Fibroblast of lung (primary cell): Measurements from ENCODE around the gene CORO7. TPM values are rescaled to one million over a fixed set of nuclear protein-coding genes. Genes with fewer than 3 reads are reported as not detected.

Experiments
- DNase-seq, 2 donors: peaks; one replicate each; pipeline versions ENCODE4 v3.0.0 to v3.0.0-alpha.2; 2010; ENCODE audit warnings: low read depth in 2 of 2
- H2AFZ ChIP-seq: 2 replicates; pipeline ENCODE4 v1.5.1; 2012; ENCODE audit warnings: low read length, control low read depth, inconsistent platforms
- H3K27ac ChIP-seq: 2 replicates; pipeline ENCODE4 v1.5.1; 2011; ENCODE audit warnings: low read length, control low read depth; ENCODE audit not compliant: insufficient read depth
- H3K27me3 ChIP-seq: 2 replicates; pipeline ENCODE4 v1.5.1; 2011; ENCODE audit warnings: mild to moderate bottlenecking, low read length; ENCODE audit not compliant: control insufficient read depth, insufficient read depth
- H3K36me3 ChIP-seq: 2 replicates; pipeline ENCODE4 v1.5.1; 2011; ENCODE audit warnings: low read length; ENCODE audit not compliant: control insufficient read depth, insufficient read depth
- H3K4me1 ChIP-seq: 2 replicates; pipeline ENCODE4 v1.5.1; 2011; ENCODE audit warnings: low read length; ENCODE audit not compliant: control insufficient read depth, insufficient read depth; ENCODE audit errors: extremely low read depth
- H3K4me2 ChIP-seq: 2 replicates; pipeline ENCODE4 v1.5.1; 2011; ENCODE audit warnings: low read length, control low read depth; ENCODE audit not compliant: insufficient read depth; ENCODE audit errors: extremely low read depth
- H3K4me3 ChIP-seq, 4 experiments: fragments of 200-600 bp in 1 of 4; sonication (generic) in 1 of 4; replicated peaks in 1 of 4; 2 replicates each; pipeline ENCODE4 v1.5.1; 2011 to 2016; ENCODE audit warnings: low read length in 4 of 4, low read depth in 3 of 4, mild to moderate bottlenecking in 3 of 4, control low read depth in 2 of 4, inconsistent platforms in 1 of 4, mixed read lengths in 1 of 4; ENCODE audit not compliant: insufficient read depth in 1 of 4; ENCODE audit errors: control extremely low read depth in 1 of 4
- H3K79me2 ChIP-seq: 2 replicates; pipeline ENCODE4 v1.5.1; 2012; ENCODE audit warnings: mild to moderate bottlenecking, low read length, inconsistent platforms; ENCODE audit not compliant: control insufficient read depth, insufficient read depth
- H3K9ac ChIP-seq: 2 replicates; pipeline ENCODE4 v1.5.1; 2011; ENCODE audit warnings: mild to moderate bottlenecking, low read length, control low read depth; ENCODE audit not compliant: insufficient read depth
- H3K9me3 ChIP-seq: 2 replicates; pipeline ENCODE4 v1.5.1; 2012; ENCODE audit warnings: low read depth, low read length; ENCODE audit not compliant: control insufficient read depth, insufficient read depth
- H4K20me1 ChIP-seq: 2 replicates; pipeline ENCODE4 v1.5.1; 2011; ENCODE audit warnings: low read length; ENCODE audit not compliant: control insufficient read depth, insufficient read depth; ENCODE audit errors: extremely low read depth
- EZH2 ChIP-seq: IDR thresholded peaks from 2 replicates; pipeline ENCODE4 v1.5.1; 2012; ENCODE audit warnings: low read length, control low read depth, mild to moderate bottlenecking; ENCODE audit errors: missing control alignments
- polyA plus RNA-seq, 2 donors: library from polyadenylated mRNA; depleted of rRNA in 1 of 2; stranded (reverse) in 1 of 2; unstranded in 1 of 2; fragments of >200 nt; gene quantifications; 2 replicates each; pipeline ENCODE4 v1.2.1, GENCODE V29; 2011 to 2012; ENCODE audit warnings: missing spikeins in 1 of 2
- total RNA-seq: library from RNA; depleted of rRNA; stranded (reverse); fragments of >200 nt; gene quantifications from 2 replicates; pipeline ENCODE4 v1.2.1, GENCODE V29; 2014
- TF ChIP-seq, protein P1 (sequence below), 2 donors: IDR thresholded peaks in 1 of 2; conservative IDR thresholded peaks in 1 of 2; 1 replicate in 1 of 2; 2 replicates in 1 of 2; pipeline ENCODE4 v1.5.1; 2011 to 2012; ENCODE audit warnings: low read length in 2 of 2, control low read depth in 1 of 2, inconsistent platforms in 1 of 2, low read depth in 1 of 2, mild to moderate bottlenecking in 1 of 2

Gene CORO7
- total and polyA plus RNA-seq, 2 donors (not counting 1 experiment from before 2014, with no cell fraction given), result 6.1 to 11.1 TPM

DNA sequence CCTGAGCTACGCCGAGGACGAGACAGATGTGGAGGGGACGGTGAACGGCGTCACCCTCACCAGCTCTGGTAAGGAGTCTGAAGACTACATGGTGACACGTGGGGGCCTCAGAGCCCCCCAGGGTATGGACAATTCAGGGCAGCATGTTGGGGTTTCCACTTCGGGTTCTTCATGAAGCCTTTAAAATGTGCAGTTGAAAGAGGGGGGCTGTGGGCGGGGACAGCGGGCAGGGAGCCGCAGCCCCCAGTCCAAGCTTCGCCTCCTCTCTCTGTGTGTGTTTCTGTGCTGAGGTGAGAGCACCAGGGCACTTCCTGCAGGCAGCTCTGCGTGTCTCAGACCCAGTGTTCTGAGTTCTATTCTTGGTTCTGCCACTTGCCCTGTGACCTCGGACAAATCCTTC, 34.0 kb upstream of the CORO7 start:
- Histone ChIP-seq H2AFZ (no peak overlapping the region), H3K4me2 (no peak overlapping the region), H3K9ac (no peak overlapping the region), H3K4me3 (no peak overlapping the region), H3K9me3 (no peaks in the 10 kb centered on the region), H4K20me1 (no peaks in the 10 kb centered on the region), H3K27me3 (no peaks in the 10 kb centered on the region), H3K36me3 (peaks cover 25% of the 10 kb centered on the region), H3K27ac (no peak overlapping the region), H3K4me1 (no peaks in the 10 kb centered on the region), H3K79me2 (no peaks in the 10 kb centered on the region)
- TF ChIP-seq, protein P1, sequence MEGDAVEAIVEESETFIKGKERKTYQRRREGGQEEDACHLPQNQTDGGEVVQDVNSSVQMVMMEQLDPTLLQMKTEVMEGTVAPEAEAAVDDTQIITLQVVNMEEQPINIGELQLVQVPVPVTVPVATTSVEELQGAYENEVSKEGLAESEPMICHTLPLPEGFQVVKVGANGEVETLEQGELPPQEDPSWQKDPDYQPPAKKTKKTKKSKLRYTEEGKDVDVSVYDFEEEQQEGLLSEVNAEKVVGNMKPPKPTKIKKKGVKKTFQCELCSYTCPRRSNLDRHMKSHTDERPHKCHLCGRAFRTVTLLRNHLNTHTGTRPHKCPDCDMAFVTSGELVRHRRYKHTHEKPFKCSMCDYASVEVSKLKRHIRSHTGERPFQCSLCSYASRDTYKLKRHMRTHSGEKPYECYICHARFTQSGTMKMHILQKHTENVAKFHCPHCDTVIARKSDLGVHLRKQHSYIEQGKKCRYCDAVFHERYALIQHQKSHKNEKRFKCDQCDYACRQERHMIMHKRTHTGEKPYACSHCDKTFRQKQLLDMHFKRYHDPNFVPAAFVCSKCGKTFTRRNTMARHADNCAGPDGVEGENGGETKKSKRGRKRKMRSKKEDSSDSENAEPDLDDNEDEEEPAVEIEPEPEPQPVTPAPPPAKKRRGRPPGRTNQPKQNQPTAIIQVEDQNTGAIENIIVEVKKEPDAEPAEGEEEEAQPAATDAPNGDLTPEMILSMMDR (conservative IDR thresholded peaks at IDR 0.05 in 1 of 2, IDR thresholded peaks at IDR 0.05 in 1 of 2; ENCODE audit: low read depth in 1 of 2, low read length in 2 of 2), result no peak
- TF ChIP-seq EZH2, result no peak
- no peak for DNase-seq

DNA sequence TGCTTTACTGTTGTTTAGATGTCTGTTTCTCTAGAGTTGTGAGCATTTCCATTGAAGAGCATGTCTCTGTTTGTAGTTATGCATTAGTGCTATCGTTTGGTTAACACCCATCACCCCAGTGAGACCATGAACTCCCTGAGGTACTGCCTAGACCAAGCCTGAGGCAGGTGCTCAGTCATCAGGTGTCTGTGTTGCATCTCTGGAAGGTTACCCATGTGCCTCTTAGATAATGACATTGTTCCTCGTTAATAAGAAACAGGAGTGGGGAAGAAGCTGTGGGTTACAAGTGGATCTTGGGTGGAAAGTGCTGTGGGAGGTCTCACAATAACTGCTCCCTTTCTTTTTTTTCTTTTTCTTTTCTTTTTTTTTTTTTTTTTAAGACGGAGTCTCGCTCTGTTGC, 27.6 kb upstream of the CORO7 start:
- Histone ChIP-seq H3K4me3 (no peak overlapping the region), H3K9ac (no peak overlapping the region), H3K27me3 (no peaks in the 10 kb centered on the region), H2AFZ (no peak overlapping the region), H3K79me2 (no peaks in the 10 kb centered on the region), H3K27ac (no peak overlapping the region), H3K36me3 (peaks cover 35% of the 10 kb centered on the region), H4K20me1 (no peaks in the 10 kb centered on the region), H3K4me2 (no peak overlapping the region), H3K4me1 (no peaks in the 10 kb centered on the region), H3K9me3 (no peaks in the 10 kb centered on the region)
- no peak for DNase-seq
- TF ChIP-seq, protein P1 (conservative IDR thresholded peaks at IDR 0.05 in 1 of 2, IDR thresholded peaks at IDR 0.05 in 1 of 2; ENCODE audit: low read depth in 1 of 2, low read length in 2 of 2), result no peak
- TF ChIP-seq EZH2, result no peak

DNA sequence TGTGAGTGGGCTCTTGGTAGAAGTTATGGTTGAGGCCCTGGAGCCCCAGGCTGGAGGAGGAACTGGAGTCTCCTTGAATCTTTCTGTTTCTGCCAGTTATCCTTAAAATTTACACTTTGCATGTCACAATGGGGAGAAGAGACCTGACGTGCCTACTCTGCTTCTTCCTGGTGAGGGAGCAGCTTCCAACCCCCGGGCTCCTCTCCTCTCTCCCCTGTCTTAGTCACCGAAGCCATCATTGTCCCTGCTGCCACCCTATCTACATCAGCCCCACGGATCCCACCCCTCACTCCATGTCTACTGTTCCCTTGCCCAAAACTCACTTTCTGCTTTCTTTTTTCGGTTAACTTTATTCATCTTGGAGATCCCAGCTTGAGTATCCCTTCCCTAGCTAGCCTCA, 26.9 kb upstream of the CORO7 start:
- no peak overlapping the region for H3K27ac ChIP-seq
- DNase-seq, result no peak
- H3K4me3 ChIP-seq, result no peak overlapping the region
- H2AFZ ChIP-seq, result no peak overlapping the region
- no peaks in the 10 kb centered on the region for H4K20me1 ChIP-seq
- no peak overlapping the region for H3K9ac ChIP-seq
- no peaks in the 10 kb centered on the region for H3K9me3 ChIP-seq
- no peak overlapping the region for H3K4me2 ChIP-seq
- no peaks in the 10 kb centered on the region for H3K27me3 ChIP-seq
- no peaks in the 10 kb centered on the region for H3K4me1 ChIP-seq
- TF ChIP-seq, protein P1 (conservative IDR thresholded peaks at IDR 0.05 in 1 of 2, IDR thresholded peaks at IDR 0.05 in 1 of 2; ENCODE audit: low read depth in 1 of 2, low read length in 2 of 2), result no peak
- TF ChIP-seq EZH2, result no peak
- H3K79me2 ChIP-seq, result no peaks in the 10 kb centered on the region
- peaks cover 32% of the 10 kb centered on the region for H3K36me3 ChIP-seq
